Stomach (tissue), 9 donors: ENCODE results near the gene ROBO1. TPM values are rescaled to one million over a fixed set of nuclear protein-coding genes. Genes with fewer than 3 reads are reported as not detected.

Experiments used
- DNase-seq, 2 donors: peaks; one replicate each; pipeline versions ENCODE4 v3.0.0 to v3.0.0-alpha.2; 2013 to 2019
- H3K27ac ChIP-seq, 5 donors: fragments of 200-600 bp in 4 of 5; sonication (generic) in 4 of 5; one replicate each; pipeline ENCODE4 v1.5.1; 2013 to 2019; ENCODE audit warnings: mild to moderate bottlenecking in 1 of 5, moderate library complexity in 1 of 5
- H3K27me3 ChIP-seq, 3 donors: fragments of 200-600 bp; sonication (generic); one replicate each; pipeline ENCODE4 v1.5.1; 2017 to 2019; ENCODE audit warnings: mixed run types in 1 of 3
- H3K36me3 ChIP-seq, 4 donors: fragments of 200-600 bp; sonication (generic); 1 replicate in 3 of 4; 2 replicates in 1 of 4; pipeline ENCODE4 v1.5.1; 2016 to 2019
- H3K4me1 ChIP-seq, 4 donors: fragments of 200-600 bp; sonication (generic); one replicate each; pipeline ENCODE4 v1.5.1; 2016 to 2019
- H3K4me3 ChIP-seq, 4 donors: fragments of 200-600 bp; sonication (generic) in 3 of 4; one replicate each; pipeline ENCODE4 v1.5.1; 2016 to 2019; ENCODE audit warnings: mild to moderate bottlenecking in 1 of 4
- H3K9me3 ChIP-seq, 4 donors: fragments of 200-600 bp; sonication (generic); one replicate each; pipeline ENCODE4 v1.5.1; 2016 to 2019
- EP300 ChIP-seq: sonication (generic); formaldehyde crosslinking; IDR thresholded peaks from one replicate; pipeline ENCODE4 v1.6.1; 2017; ENCODE audit warnings: antibody characterized with exemption
- POLR2A ChIP-seq, 4 donors: fragments of 450-650 bp; IDR thresholded peaks; one replicate each; pipeline ENCODE4 v1.6.1; 2016; ENCODE audit warnings: antibody characterized with exemption in 4 of 4, control low read depth in 2 of 4, mild to moderate bottlenecking in 1 of 4, moderate library complexity in 1 of 4
- POLR2AphosphoS5 ChIP-seq, 3 donors: sonication (generic); formaldehyde crosslinking; IDR thresholded peaks; one replicate each; pipeline ENCODE4 v1.6.1; 2016; ENCODE audit warnings: antibody characterized with exemption in 3 of 3
- WGBS, 5 donors: extraction: QIAGEN DNeasy Blood & Tissue Kit in 3 of 5; methylation state at CpG; one replicate each; pipeline versions ENCODE4 v1.1.5 to v1.1.7; 2013 to 2018; 5-methylcytosine and 5-hydroxymethylcytosine counted together
- intact Hi-C: fragments of 100-400 bp; cut with DNase I; formaldehyde crosslinking; loops from one replicate; pipeline ENCODE4 v1.15.1; 2023; ENCODE audit warnings: low total_unique reads
- polyA plus RNA-seq, 3 donors: library from polyadenylated mRNA; stranded (reverse); fragments of 200-250 nt; gene quantifications; one replicate each; pipeline ENCODE4 v1.2.3, GENCODE V29; 2013
- total RNA-seq, 5 donors: library from RNA; depleted of rRNA; stranded (reverse); fragments of >200 nt; gene quantifications; one replicate each; pipeline versions ENCODE4 v1.1.0 to v1.2.3, GENCODE V29; 2014 to 2016
- TF ChIP-seq, protein P1 (sequence below), 7 experiments: fragments of 450-650 bp in 4 of 7; fragments of 200-600 bp in 3 of 7; sonication (generic) in 3 of 7; IDR thresholded peaks; one replicate each; pipeline ENCODE4 v1.5.1; 2016 to 2019; ENCODE audit warnings: antibody characterized with exemption in 7 of 7, control low read depth in 2 of 7, mild to moderate bottlenecking in 1 of 7
- donor health status: healthy with polysubstance abuse.
- donor health status: Bipolar disorder and iron deficiency.
- donor health status: healthy.

ROBO1 gene
- total and polyA plus RNA-seq, 8 donors = 2.0 to 174 (median 4.5) TPM

DNA sequence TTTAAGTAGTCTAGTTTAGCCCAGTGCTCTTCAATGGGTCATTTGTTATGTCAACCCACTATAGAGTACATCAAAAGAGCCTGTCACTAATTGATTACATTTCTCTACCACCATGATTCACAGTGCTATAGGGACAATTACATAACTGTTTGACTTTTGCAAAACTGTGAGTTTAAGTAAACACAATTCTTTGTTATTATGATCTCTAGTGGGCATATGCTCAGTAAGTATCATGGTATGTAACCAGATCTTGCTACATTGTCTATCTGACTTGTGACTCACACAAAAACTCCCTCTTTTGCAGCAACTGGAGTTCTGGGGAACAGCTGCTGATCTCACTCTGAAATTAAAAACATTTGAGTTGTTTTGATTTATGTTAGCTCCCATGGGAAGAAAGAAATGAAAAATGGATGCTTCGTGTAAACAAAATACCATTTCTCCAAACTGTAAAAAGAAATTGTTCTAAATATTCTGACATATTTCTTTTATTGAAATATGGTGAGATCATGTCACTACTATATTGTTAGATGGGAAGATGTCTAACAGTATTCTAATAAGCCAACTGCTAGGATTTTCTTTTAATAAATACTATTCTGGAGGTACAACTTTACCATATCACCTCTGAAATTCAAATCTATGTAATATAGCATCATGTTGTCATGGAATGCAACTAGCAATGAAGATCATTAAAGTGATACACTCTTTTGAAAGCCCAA, 470.4 kb downstream of the ROBO1 start:
- H3K36me3 ChIP-seq = no peaks in the 10 kb centered on the region
- H3K9me3 ChIP-seq = peaks cover 0 to 14% (median 6%) of the 10 kb centered on the region in 4 donors
- no peak overlapping the region for H3K4me3 ChIP-seq
- H3K4me1 ChIP-seq = no peaks in the 10 kb centered on the region
- TF ChIP-seq EP300 (no peak), POLR2AphosphoS5 (IDR thresholded peaks at IDR 0.05) (peak in 1 of 3 donors; percentile 65)
- WGBS, 5 donors = 41 to 73% (median 60%) methylated on average over 1 of the region's 1 CpG
- intact Hi-C loops = no loop called here
- peak in 1 of 2 donors; percentile 46 for DNase-seq
- H3K27me3 ChIP-seq = no peaks in the 10 kb centered on the region
- H3K27ac ChIP-seq = peak overlapping the region in 1 of 5 donors; percentile 20

DNA sequence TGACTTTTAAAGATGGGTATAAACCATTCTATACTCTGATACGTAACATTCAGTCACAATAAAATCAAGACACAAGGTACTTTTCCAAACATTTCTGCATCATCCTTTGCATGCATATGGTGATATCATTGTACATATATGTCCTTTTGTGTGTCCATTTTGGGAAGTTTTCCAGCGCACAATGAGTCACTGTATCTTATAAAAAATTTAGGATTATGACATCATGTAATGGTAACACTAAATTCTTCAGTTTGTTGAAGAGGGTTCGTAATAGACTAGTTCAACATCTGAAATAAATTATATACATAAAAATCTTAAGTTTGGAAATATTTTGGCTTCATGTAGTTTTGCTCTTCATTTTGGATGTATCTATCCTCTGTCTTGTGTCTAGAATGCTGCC, 480.9 kb downstream of the ROBO1 start:
- Histone ChIP-seq H3K4me1 (no peaks in the 10 kb centered on the region), H3K9me3 (no peaks in the 10 kb centered on the region), H3K27ac (no peak overlapping the region), H3K4me3 (no peak overlapping the region), H3K36me3 (no peaks in the 10 kb centered on the region), H3K27me3 (no peaks in the 10 kb centered on the region)
- TF ChIP-seq, protein P1, sequence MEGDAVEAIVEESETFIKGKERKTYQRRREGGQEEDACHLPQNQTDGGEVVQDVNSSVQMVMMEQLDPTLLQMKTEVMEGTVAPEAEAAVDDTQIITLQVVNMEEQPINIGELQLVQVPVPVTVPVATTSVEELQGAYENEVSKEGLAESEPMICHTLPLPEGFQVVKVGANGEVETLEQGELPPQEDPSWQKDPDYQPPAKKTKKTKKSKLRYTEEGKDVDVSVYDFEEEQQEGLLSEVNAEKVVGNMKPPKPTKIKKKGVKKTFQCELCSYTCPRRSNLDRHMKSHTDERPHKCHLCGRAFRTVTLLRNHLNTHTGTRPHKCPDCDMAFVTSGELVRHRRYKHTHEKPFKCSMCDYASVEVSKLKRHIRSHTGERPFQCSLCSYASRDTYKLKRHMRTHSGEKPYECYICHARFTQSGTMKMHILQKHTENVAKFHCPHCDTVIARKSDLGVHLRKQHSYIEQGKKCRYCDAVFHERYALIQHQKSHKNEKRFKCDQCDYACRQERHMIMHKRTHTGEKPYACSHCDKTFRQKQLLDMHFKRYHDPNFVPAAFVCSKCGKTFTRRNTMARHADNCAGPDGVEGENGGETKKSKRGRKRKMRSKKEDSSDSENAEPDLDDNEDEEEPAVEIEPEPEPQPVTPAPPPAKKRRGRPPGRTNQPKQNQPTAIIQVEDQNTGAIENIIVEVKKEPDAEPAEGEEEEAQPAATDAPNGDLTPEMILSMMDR (IDR thresholded peaks at IDR 0.05) = no peak
- TF ChIP-seq POLR2AphosphoS5 (IDR thresholded peaks at IDR 0.05) (no peak), POLR2A (IDR thresholded peaks at IDR 0.05) (no peak), EP300 (no peak)
- intact Hi-C loops = no loop called here
- WGBS, 5 donors = 81 to 92% (median 91%) methylated on average over 3 of the region's 3 CpGs
- DNase-seq = no peak

DNA sequence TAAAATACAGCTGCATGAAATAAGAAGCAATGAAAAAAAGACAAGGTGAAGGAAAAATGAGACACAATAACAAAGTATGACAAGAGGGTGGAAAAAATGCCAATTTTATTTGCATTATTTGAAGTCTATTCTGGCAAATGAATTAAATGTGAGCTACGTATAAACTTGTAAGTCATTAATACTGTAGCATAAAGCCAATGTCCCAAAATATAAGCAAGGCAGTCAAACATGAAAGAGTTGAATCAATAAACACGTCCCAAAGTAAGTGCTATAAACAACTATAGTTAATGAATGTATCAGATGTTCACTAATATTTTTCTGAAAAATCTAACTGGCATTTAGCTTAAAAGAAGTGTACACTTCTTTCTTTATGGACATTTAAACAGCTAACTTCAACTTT, 481.9 kb downstream of the ROBO1 start:
- TF ChIP-seq, protein P1 (IDR thresholded peaks at IDR 0.05) = no peak
- no peak for TF ChIP-seq POLR2AphosphoS5 (IDR thresholded peaks at IDR 0.05)
- no peak for TF ChIP-seq POLR2A (IDR thresholded peaks at IDR 0.05)
- TF ChIP-seq EP300 = no peak
- intact Hi-C loops = no loop called here
- no peak for DNase-seq

DNA sequence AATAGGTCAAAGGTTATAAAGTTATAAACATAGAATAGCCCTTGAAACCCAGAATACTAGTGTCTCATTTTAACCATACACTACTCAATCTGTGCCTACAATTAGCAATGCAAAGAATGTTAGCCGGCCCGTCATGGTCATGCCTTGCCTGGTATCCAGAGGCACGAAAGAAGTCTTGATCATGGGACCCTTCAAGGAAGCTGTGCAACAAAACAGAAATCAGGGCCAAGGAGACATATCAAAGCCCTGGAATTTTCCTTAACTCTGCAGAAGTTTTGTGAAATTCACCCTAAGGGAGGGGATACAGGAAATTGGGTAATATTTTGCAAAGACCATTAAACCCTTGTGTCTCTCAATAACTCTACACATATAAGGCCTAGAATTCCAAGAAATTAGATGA, 482.4 kb downstream of the ROBO1 start:
- Histone ChIP-seq H3K4me1 (no peaks in the 10 kb centered on the region), H3K9me3 (no peaks in the 10 kb centered on the region), H3K4me3 (no peak overlapping the region), H3K36me3 (no peaks in the 10 kb centered on the region), H3K27me3 (no peaks in the 10 kb centered on the region), H3K27ac (no peak overlapping the region)
- DNase-seq = no peak
- intact Hi-C loops = no loop called here
- TF ChIP-seq, protein P1 (IDR thresholded peaks at IDR 0.05) = no peak
- TF ChIP-seq EP300 (no peak), POLR2AphosphoS5 (IDR thresholded peaks at IDR 0.05) (no peak), POLR2A (IDR thresholded peaks at IDR 0.05) (no peak)
- 83 to 93% (median 88%) methylated on average over 3 of the region's 3 CpGs for WGBS, 5 donors

More for the DNA sequence above, 481.9 kb downstream of the ROBO1 start:
- Histone ChIP-seq H3K4me1 (no peaks in the 10 kb centered on the region), H3K9me3 (no peaks in the 10 kb centered on the region), H3K36me3 (no peaks in the 10 kb centered on the region), H3K27me3 (no peaks in the 10 kb centered on the region), H3K27ac (no peak overlapping the region), H3K4me3 (no peak overlapping the region)
- WGBS, 5 donors = 59 to 80% (median 72%) methylated on average over 2 of the region's 2 CpGs

DNA sequence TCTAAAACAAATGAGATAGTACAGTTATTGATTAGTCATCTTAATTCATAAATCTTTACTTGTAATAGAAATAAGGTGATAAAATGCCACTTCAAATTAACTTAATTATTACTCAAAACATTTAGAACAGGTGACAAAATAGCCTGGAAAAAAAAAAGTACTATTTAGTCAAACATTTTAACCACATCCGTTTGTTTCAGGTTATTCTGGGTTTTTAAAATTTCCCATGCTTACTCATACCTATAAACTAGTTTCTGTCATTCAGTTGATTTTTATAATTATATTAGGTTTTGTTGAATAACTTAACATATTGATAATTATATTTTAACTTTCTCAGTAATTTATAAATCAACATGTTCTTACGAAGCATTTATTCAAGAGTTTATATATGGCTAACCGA, 483.0 kb downstream of the ROBO1 start:
- Histone ChIP-seq H3K27ac (no peak overlapping the region), H3K9me3 (no peaks in the 10 kb centered on the region), H3K27me3 (no peaks in the 10 kb centered on the region), H3K4me3 (no peak overlapping the region), H3K36me3 (no peaks in the 10 kb centered on the region), H3K4me1 (no peaks in the 10 kb centered on the region)
- intact Hi-C loops = no loop called here
- no peak for TF ChIP-seq POLR2A (IDR thresholded peaks at IDR 0.05)
- TF ChIP-seq, protein P1 (IDR thresholded peaks at IDR 0.05) = no peak
- TF ChIP-seq EP300 = no peak
- no peak for TF ChIP-seq POLR2AphosphoS5 (IDR thresholded peaks at IDR 0.05)
- 77 to 91% (median 89%) methylated on average over 3 of the region's 3 CpGs for WGBS, 5 donors
- DNase-seq = no peak
